HL-60/S4 (cell line): ENCODE results near the gene FBRS.

Experiments used
- in situ Hi-C: fragments of 300-500 bp; cut with MboI; formaldehyde crosslinking; loops from 2 replicates; pipeline ENCODE4 v1.14.3; 2022; ENCODE audit warnings: low sequenced_read_pairs

The FBRS gene

DNA sequence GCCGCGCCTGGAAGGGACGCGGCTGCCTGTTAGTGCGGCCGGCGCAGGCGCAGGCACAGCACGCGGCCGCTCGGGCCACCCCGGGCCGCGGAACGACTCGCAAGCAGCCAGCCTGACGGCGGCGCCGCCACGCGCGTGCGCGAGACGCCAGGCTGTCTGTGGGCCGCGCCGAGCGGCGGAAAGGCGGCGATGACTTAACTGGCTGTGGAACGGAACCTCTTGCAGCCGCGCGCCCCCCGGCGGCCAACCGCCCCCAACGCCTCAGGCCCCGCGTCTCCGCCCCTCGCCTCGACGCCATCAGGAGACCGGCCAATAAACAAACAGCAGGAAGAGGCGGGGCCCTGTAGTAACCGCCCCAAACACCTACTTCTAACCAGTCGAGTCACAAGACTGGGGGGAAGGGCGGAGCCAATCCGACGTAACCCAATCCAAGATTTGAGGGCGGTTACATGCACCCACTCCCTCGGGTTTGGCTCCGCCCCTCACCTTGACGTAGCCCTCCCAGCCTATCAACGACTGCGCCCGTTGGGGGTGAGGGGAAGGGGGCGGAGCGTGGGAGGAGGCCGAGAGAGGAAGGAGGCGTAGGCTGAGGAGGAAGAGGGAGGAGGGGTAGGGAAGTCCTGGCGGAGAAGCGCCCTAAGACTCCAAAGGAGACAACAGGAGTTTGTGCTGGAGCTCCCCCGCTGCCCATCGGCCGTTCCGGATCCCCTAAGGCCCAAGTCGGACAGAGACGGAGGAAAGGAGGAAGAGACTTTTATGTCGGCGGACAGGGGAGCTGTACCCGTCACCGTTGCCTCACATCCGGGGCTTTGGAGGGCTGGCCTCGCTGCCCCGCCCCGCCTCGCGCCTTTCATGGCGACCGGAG lies at the start of gene FBRS:
FBRS (plus strand) TSS at position 566 of the 865 bp plus-strand sequence. CDS start 1,088 bp downstream, outside the sequence.
- in situ Hi-C loops = no loop called here

DNA sequence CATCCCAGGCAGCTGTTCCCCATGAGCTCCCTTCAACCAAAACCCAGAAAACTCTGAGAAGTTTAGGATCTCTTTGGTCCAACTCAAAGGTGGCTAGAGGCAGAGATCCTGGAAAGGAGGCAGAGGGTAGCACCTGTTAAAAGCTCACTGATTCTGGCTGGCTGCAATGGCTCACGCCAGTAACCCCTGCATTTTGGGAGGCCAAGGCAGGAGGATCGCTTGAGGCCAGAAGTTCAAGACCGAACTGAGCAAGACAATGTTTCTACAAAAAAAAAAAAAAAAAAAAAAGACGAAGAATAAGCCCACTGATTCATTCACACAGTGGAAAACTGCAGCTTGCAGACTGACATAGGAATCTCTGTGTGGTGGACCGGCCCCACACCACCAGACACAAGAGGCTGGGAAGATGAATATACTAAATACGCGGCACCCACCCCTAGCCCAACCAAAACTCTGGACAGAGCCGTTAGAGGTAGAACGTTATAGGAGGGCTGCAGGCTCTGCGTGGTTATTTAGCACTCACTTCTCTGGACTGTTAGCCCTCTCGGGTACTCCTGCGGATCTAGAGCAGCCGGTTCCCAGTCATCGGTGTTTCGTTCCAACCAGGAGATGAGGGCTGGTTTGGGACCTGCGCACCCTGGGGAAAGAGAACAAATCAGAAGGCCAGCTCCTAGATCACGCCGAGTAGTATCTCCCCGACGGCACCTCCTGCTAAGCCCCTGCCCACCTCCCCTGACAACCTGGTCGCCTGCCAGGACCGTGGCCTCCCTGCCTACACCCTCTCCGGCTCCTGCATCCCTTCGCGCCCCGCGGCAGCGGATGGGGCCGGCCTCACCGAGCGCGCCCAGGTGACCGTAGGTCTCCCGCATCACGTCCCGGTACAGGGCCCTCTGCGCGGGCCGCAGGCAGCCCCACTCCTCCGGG lies 49.0 kb upstream of the FBRS start:
- in situ Hi-C loops = loop anchor here (10.0 kb wide), 1 partner anchor 174 kb away; the partner anchor contains the start of gene DCTPP1

DNA sequence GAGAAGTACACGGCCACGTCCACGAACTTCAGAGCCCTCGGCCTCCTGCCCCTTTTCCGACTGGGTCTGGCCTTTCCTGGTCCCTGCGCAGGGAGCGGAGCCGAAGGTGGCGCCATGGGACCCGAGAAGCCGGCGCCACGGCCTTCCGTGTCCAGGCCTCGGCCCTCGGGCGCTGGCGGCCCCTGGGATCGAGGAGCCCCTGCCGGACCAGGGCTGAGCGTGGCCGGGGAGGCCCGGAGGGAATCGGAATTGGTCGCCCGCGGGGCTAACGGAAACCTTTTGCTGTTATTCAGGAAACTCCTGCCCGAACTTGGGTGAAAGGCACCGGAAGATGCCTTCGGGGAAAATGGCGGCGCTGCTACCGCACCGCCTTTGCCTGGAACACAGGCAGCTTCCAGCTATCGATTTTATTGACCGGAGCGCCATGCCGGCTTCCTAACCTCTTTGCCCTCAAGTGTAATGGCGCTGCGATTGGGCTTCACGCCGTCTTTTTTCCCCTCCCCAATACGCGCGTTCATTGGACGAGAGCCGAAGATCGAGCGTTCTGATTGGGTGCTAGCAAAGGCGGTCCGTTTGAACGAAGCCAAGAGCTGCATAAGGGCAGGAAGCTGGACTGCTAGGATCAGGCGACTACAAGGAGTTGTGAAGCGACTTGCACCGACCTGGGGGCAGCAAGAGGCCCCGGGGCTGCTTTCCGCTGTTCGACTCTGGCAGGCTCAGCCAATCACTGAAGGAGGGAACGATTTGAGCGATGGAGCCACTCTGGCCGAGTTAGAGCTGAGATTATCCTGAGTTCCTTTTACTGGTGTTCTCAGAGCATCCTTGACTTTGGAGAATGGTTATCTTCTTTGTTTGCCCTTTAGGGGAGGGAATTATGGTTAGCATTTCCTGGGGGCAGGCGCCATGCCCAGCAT lies 48.0 kb upstream of the FBRS start, which contains the start of gene ZNF689:
ZNF689 (minus strand) TSS at position 464 of the 914 bp plus-strand sequence; CDS start at position 116, 348 bp downstream.
- in situ Hi-C loops = loop anchor here (10.0 kb wide), 1 partner anchor 175 kb away; the partner anchor contains the start of gene DCTPP1

DNA sequence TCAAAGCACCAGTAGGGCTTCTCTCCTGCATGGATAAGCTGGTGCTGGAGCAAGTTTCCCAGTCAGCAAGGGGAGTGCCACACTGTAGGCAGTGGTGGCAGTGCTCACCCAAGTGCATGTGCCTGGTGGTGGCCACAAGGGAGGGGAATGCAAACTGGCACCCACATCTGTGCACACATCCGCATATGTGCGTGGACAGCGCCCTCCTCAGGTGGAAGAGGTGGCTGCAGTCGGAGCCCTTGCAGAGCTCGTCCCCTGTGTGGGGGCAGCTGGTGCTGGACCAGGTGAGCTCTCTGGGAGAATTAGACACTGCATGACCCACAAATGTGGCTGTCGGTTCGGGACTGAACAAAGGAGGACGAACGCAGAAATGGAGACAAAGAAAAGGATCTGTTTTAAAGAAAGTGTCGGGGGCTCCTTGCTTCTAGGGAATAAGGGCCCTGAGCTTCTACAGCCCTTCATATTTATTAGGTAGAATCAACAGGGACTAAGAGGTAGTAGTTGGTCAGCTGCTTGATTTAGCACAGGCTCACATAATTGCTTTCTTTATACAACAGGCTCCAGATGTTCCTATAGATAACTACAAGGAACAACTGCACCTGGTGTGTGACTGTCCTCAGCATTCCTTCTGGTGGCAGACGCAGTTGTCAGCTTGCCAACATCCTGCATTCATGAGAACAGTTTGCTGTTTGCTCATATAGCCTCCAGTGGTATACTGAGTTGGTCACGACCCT lies 42.7 kb upstream of the FBRS start:
- in situ Hi-C loops = no loop called here

DNA sequence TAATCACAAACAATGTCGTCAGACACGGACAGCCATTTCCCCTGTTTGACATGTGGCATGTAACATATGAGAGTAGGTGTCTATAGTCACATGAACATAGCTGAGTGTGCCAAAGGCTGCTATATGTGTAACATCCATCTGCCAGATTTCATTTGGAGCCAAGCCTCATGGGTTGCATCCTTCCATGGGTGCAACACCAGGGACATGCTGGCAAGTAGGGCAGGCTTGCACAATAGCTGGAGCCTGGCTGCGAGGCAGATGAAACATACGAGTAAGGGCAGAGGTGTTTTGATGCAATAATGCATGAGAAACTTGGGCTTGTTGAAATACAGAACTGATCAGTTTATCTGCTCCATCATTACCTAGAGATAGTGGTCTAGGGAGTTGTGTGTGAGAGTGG lies 39.0 kb upstream of the FBRS start:
- in situ Hi-C loops = no loop called here

DNA sequence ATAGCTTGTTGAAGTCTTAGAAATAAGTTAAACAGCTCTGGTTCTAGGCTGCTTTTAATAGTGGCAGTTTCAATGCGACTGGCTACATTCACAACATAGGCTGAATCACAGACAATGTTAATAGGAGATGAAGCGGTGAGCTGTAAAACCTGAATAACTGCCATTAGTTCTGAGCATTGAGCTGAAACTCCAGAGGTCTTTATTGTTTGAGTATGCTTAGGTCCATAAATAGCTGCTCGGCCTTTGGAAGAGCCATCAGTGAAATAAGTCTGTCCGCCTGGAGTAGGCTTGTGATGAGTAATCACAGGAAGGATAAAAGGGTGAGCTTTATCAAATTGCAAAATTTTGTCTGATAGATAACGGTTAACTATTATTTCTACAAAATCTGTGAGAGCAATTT lies 38.6 kb upstream of the FBRS start:
- in situ Hi-C loops = no loop called here

DNA sequence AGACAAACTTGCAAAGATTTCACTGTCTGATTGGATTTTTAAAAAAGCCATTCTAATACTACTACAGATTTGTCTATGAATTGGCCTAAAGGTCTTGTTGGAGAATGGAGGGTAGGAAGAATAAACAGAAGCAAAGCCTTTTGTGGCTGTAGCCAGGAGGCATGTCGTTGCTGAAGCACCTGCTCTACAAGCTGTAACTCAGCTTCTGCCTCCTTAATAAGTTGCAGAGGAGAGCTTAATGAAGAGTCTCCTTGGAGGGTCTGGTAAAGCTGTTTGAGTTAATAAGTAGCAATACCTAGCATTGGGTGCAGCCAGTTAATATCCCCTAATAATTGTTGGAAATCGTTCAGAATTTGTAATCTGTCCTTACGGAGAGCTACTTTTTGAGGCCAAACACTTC lies 38.1 kb upstream of the FBRS start:
- in situ Hi-C loops = no loop called here

DNA sequence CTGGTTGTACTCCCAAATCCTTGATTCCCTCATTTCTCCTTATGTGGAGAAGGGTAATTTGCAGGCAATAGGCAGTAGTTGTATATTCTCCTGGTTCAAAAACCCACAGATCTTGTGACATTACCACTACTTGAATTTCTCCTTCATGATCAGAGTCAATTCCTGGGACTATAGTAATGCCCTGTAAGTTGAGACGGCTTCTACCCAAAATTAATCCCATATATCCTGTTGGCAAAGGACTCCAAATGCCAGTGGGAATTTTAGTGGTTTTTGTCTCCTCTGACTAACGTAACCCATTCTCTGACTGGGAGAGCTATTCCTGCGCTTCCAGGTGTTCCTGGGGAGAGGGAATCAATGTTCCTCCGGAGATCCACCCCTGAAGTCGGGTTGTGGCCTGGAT lies 36.5 kb upstream of the FBRS start:
- in situ Hi-C loops = no loop called here

DNA sequence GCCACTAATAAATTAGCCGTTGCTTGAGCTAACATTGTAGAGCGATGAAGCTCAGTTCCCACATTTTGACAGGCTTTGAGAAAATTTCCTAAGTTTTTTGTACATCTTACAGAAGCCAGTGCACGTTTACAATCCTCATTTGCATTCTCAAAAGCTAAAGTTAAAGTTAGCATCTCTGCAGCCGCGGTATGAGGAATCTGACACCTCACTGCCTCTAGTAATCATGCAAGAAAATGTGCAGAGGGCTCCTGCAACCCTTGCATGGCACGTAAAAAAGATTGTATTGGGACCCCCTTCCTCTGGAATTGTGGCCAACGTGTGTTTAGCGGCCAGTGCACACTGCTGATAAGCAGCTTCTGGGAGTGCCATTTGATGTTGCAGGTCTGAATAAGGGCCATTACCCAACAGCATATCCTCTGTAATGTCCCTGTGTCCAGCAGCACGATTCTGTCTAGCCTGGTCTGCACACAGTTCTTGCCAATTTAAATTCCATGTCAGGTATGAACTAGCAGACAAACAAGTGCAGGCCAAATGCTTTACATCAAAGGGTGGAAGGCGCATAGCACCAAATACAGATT lies 35.7 kb upstream of the FBRS start:
- in situ Hi-C loops = no loop called here

DNA sequence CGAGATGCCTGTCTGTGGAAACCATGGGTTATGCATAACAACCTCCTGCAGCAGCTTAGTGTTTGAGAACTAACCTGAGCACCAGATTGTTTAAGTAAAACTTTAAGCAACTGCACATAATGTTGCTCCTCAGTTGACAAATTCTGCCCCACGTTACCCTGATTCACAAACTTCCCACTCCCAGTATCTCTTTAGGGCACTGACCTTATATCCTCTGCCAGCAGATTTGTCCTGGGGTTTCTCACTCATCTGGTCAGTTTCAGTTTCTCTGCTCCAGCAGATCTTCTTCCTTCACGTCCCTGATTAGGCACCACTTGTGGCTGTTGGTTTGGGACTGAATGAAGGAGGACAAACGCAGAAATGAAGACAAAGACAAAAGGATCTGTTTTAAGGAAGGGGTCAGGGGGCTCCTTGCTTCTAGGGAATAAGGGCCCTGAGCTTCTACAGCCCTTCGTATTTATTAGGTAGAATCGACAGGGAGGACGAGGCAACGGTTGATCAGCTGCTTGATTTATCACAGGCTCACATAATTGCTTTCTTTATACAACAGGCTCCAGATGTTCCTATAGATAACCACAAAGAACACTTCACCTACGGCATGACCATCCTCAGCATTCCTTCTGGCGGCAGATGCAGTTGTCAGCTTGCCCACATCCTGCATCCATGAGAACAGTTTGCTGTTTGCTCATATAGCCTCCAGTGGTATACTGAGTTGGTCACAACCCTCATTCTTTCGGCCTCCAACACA lies 34.5 kb upstream of the FBRS start:
- in situ Hi-C loops = no loop called here

DNA sequence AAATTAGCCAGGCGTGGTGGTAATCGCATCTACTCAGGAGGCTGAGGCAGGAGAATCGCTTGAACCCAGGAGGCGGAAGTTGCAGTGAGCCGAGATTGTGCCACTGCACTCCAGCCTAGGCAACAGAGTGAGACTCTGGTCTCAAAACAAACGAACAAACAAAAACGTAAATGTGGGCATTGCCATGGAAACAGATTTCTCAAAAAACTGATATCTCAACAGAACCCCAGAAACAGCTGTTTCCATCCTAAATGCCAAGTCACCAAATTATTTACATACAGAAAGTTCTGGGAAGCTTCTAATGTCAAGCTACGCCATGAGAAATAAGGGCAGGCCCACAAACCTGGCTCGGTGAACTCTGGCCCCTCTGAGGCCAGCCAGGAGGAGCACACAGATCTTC lies 32.0 kb upstream of the FBRS start:
- in situ Hi-C loops = no loop called here

DNA sequence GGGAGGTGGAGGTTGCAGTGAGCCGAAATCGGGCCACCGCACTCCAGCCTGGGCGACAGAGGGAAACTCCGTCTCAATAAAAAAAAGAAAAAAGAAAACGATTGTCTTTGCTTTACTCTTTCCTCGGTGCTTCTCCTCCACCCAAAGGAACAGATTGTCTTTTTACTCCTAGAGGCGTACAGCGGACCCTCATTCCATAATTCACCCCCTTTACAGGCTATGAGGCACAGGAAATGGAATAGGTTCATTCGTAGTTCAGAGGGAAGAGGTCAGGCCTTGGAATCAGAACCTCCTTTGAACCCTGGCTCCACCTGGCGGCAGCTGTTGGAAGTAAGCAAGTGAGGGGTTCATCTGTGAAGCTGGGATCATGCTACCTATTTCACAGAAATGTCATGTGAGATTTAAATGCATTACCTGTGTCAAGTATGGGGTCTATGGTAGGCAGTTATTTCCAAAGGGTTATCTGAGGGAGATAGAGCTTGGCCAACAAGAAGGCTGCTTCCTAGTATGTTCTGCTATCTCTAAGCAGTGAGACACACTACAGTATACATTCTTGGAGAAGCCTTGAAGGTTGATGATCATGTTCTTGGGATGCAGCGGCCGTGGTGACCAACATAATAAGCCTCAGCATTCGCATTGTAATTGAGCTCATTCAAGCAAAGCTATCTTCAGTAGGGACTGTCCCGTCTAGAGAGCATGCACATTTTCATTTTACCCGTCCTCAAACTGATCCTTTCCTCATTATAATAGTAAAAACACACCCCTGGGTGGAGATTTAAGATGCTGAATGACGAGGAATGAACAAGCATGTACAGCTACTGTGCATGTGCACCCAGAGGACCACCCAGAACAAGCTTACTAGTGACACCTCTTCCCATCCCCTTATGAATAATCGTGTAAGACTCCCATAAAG lies 29.3 kb upstream of the FBRS start:
- in situ Hi-C loops = no loop called here

DNA sequence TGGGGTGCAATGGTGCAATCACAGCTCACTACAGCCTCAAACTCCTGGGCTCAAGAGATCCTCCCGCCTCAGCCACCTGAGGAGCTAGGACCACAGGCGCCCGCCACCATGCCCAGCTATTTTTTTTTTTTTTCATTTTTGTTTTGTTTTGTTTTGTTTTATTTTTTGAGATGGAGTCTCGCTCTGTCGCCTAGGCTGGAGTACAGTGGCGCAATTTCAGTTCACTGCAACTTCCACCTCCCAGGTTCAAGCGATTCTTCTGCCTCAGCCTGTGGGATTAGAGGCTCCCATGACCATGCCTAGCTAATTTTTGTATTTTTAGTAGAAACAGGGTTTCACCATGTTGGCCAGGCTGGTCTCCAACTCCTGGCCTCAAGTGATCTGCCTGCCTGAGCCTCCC lies 25.8 kb upstream of the FBRS start:
- in situ Hi-C loops = loop anchor here (10.0 kb wide), 1 partner anchor 518 kb away; the partner anchor contains the start of gene GDPD3

DNA sequence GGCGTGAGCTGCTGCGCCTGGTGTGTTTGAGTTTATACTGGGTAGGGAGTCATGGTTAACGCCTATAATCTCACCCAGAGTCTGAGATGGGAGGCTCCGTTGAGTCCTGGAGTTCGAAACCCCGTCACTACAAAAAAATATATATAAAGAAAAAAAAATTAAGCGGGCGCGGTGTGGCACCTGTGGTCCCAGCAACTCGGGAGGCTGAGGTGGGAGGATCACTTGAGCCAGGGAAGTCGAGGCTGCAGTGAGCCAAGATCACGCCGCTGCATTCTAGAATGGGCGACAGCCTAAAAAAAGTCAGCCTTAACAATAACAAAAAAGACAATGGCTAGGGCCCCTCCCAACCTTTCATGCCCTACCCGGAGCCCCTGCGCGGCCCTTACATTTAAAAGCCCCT lies 24.7 kb upstream of the FBRS start:
- in situ Hi-C loops = loop anchor here (10.0 kb wide), 1 partner anchor 519 kb away; the partner anchor contains the start of gene GDPD3

DNA sequence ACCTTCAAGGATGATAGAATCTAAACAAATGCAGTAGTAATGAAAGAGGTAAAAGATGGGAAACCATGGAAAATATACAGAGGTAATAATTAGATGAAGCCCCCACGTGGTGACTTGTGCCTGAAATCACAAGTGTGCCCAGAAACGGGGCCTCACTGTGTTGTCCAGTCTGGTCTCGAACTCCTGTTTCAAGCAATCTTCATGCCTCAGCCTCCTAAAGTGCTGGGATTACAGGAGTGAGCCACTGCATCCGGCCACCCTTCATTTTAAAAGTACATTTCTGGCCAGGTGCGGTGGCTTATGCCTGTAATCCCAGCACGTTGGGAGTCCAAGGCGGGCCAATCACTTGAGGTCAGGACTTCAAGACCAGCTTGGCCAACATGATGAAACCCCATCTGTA lies 21.6 kb upstream of the FBRS start:
- in situ Hi-C loops = loop anchor here (10.0 kb wide), 1 partner anchor 522 kb away; the partner anchor contains the start of gene GDPD3

DNA sequence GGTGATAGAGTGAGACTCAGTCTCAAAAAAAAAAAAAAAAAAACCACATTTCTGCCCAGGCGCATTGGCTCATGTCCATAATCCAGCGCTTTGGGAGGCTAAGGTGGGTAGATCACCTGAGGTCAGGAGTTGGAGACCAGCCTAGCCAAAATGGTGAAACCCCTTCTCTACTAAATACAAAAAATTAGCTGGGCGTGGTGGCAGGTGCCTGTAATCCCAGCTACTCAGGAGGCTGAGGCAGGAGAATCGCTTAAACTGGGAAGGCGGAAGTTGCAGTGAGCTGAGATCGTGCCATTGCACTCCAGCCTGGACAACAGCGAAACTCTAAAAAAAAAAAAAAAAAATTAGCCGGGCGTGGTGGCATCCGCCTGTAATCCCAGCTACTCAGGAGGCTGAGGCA lies 21.1 kb upstream of the FBRS start:
- in situ Hi-C loops = loop anchor here (10.0 kb wide), 1 partner anchor 522 kb away; the partner anchor contains the start of gene GDPD3

DNA sequence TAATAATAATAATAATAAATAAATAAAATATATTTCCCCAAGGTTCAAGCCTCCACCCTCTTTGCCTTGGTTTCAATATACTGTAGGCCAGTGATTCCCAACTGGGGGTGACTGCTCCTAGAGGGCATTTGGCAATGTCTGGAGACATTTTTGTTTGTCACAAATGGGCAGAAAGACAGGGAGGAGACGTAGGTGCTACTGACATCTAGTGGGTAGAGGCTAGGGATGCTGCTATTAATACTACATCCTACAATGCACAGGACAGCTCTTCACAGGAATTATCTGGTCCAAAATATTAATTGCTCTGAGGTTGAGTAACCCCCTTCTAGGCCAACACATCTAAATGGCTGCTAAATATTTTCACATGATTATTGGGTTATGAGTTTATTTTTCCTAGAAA lies 20.3 kb upstream of the FBRS start:
- in situ Hi-C loops = loop anchor here (10.0 kb wide), 1 partner anchor 523 kb away; the partner anchor contains the start of gene GDPD3
